Caco-2 (cell line): ENCODE data around the gene SVIL. TPM values are rescaled to one million over a fixed set of nuclear protein-coding genes. Genes with fewer than 3 reads are reported as not detected.

Source experiments
- microRNA-seq: library from miRNA; unstranded; fragments of <30 nt; microRNA quantifications from one replicate; pipeline ENCODE4 v1.2.0, GENCODE V29; 2022
- total RNA-seq: library from RNA; stranded (reverse); gene quantifications from 2 replicates; pipeline ENCODE4 v1.2.3, GENCODE V29; 2022

SVIL gene
- total RNA-seq, 1 experiment from 2014 or later, result 54.4 TPM

Small RNAs within 50 kb of the gene (microRNA-seq; reads per million reads assigned to microRNA genes)
- not detected for gene MIR604
- gene MIR938, result not detected
